Fibroblast of lung (primary cell): ENCODE measurements around the gene MCF2L2.

Experiments used
- EZH2 ChIP-seq: IDR thresholded peaks from 2 replicates; pipeline ENCODE4 v1.5.1; 2012; ENCODE audit warnings: low read length, control low read depth, mild to moderate bottlenecking; ENCODE audit errors: missing control alignments
- TF ChIP-seq, protein P1 (sequence below), 2 donors: IDR thresholded peaks in 1 of 2; conservative IDR thresholded peaks in 1 of 2; 1 replicate in 1 of 2; 2 replicates in 1 of 2; pipeline ENCODE4 v1.5.1; 2011 to 2012; ENCODE audit warnings: low read length in 2 of 2, control low read depth in 1 of 2, inconsistent platforms in 1 of 2, low read depth in 1 of 2, mild to moderate bottlenecking in 1 of 2

DNA sequence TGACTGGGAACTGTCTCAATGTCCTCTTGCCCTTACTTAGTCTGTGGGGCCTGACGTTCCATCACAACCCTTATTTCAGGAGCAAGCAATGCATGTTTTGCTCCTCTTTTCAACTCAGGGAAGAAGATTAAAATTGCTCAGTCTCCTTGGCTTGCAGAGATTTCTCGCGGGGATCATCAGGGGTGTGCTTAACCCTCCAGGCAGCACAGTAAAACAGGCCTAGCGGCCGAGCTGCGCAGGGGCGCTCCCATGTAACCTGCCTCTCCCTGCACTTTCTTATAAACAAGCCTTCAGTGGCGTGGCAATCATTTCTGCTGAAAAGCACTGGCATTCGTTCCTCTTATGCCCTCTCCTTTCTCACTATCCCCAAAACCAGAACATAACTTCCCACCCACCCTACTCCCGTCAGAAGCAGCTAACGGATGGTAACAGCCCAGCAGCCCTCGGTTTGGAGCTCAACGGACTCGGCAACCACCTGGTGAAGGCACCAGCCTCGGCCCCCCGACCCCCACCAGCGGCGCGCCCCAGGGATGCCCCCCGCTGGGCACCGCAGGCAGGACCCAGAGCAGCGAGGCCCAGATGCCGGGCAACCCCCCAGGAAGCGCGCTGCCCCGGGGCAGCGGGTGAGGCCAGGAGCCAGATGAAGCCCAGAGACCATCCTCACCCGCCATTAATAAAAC, 1.1 kb downstream of the MCF2L2 start:
- TF ChIP-seq, protein P1, sequence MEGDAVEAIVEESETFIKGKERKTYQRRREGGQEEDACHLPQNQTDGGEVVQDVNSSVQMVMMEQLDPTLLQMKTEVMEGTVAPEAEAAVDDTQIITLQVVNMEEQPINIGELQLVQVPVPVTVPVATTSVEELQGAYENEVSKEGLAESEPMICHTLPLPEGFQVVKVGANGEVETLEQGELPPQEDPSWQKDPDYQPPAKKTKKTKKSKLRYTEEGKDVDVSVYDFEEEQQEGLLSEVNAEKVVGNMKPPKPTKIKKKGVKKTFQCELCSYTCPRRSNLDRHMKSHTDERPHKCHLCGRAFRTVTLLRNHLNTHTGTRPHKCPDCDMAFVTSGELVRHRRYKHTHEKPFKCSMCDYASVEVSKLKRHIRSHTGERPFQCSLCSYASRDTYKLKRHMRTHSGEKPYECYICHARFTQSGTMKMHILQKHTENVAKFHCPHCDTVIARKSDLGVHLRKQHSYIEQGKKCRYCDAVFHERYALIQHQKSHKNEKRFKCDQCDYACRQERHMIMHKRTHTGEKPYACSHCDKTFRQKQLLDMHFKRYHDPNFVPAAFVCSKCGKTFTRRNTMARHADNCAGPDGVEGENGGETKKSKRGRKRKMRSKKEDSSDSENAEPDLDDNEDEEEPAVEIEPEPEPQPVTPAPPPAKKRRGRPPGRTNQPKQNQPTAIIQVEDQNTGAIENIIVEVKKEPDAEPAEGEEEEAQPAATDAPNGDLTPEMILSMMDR (conservative IDR thresholded peaks at IDR 0.05 in 1 of 2, IDR thresholded peaks at IDR 0.05 in 1 of 2; ENCODE audit: low read depth in 1 of 2, low read length in 2 of 2), result no peak
- TF ChIP-seq EZH2, result peak; percentile 12
